Stimulated activated CD8-positive, alpha-beta memory T cell treated with anti-CD3 and anti-CD28 coated beads, Interleukin-2, amount 100 ng/mL, for 1 hour (primary cell): ENCODE results near the gene LPCAT2.

Source experiments
- DNase-seq, 2 donors: peaks; one replicate each; pipeline ENCODE4 v3.0.0-alpha.2; 2020; ENCODE audit warnings: low read depth in 2 of 2

Gene LPCAT2

GRCh38 chr16:55555436-55555835 lies 46.6 kb downstream of the LPCAT2 start:
- DNase-seq = no peak

GRCh38 chr16:55557186-55557585 lies 48.3 kb downstream of the LPCAT2 start:
- DNase-seq = no peak

GRCh38 chr16:55559233-55559632 lies 50.4 kb downstream of the LPCAT2 start:
- DNase-seq = no peak

GRCh38 chr16:55559933-55560516 lies 51.2 kb downstream of the LPCAT2 start:
- no peak for DNase-seq

- no peak for DNase-seq
These were observed 52.5 kb downstream of the LPCAT2 start for GRCh38 chr16:55561319-55561848.

GRCh38 chr16:55562936-55563335 lies 54.1 kb downstream of the LPCAT2 start:
- no peak for DNase-seq

- DNase-seq = no peak
These were observed 54.9 kb downstream of the LPCAT2 start for GRCh38 chr16:55563797-55564196.

- no peak for DNase-seq
These were observed 56.2 kb downstream of the LPCAT2 start for GRCh38 chr16:55565086-55565485.

GRCh38 chr16:55566432-55567175 lies 57.7 kb downstream of the LPCAT2 start, which contains the start of gene CAPNS2:
TSS of gene CAPNS2 (plus strand) at chr16:55566684. CDS start at chr16:55566757, 73 bp downstream.
- no peak for DNase-seq

GRCh38 chr16:55567382-55567781 lies 58.5 kb downstream of the LPCAT2 start:
- no peak for DNase-seq

GRCh38 chr16:55568207-55568606 lies 59.3 kb downstream of the LPCAT2 start:
- DNase-seq = no peak

- DNase-seq = no peak
These were observed 60.2 kb downstream of the LPCAT2 start for GRCh38 chr16:55569025-55569424.

- DNase-seq = no peak
These were observed 61.3 kb downstream of the LPCAT2 start for GRCh38 chr16:55570159-55570558.

GRCh38 chr16:55571191-55571897 lies 62.5 kb downstream of the LPCAT2 start:
- no peak for DNase-seq

GRCh38 chr16:55572439-55572838 lies 63.6 kb downstream of the LPCAT2 start:
- DNase-seq = no peak

- no peak for DNase-seq
These were observed 65.9 kb downstream of the LPCAT2 start for GRCh38 chr16:55574811-55575210.

GRCh38 chr16:55575496-55575895 lies 66.6 kb downstream of the LPCAT2 start:
- DNase-seq = no peak

- DNase-seq = no peak
These were observed 67.5 kb downstream of the LPCAT2 start for GRCh38 chr16:55576384-55576783.

GRCh38 chr16:55577887-55578286 lies 69.0 kb downstream of the LPCAT2 start:
- no peak for DNase-seq

- no peak for DNase-seq
These were observed 76.8 kb downstream of the LPCAT2 start for GRCh38 chr16:55585631-55586030.

- DNase-seq = no peak
These were observed 79.9 kb downstream of the LPCAT2 start for GRCh38 chr16:55588799-55589198.

GRCh38 chr16:55592306-55592705 lies 83.4 kb downstream of the LPCAT2 start:
- DNase-seq = no peak

GRCh38 chr16:55597928-55598327 lies 89.1 kb downstream of the LPCAT2 start:
- no peak for DNase-seq
